A549 treated with AZD9567 at 1 μM for 4 hours (cell line): ENCODE data around the gene PITPNC1. TPM values are rescaled to one million over a fixed set of nuclear protein-coding genes. Genes with fewer than 3 reads are reported as not detected.

ENCODE experiments used
- total RNA-seq: library from RNA; stranded (reverse); fragments of 200-300 nt; extraction: Qiagen RNA extraction; gene quantifications from 5 replicates; pipeline ENCODE4 v1.2.3, GENCODE V29; 2022; ENCODE audit not compliant: insufficient read depth

PITPNC1 gene
- total RNA-seq, result 9.6 to 20.8 TPM (median 19.2 TPM) in 5 replicates

DNA sequence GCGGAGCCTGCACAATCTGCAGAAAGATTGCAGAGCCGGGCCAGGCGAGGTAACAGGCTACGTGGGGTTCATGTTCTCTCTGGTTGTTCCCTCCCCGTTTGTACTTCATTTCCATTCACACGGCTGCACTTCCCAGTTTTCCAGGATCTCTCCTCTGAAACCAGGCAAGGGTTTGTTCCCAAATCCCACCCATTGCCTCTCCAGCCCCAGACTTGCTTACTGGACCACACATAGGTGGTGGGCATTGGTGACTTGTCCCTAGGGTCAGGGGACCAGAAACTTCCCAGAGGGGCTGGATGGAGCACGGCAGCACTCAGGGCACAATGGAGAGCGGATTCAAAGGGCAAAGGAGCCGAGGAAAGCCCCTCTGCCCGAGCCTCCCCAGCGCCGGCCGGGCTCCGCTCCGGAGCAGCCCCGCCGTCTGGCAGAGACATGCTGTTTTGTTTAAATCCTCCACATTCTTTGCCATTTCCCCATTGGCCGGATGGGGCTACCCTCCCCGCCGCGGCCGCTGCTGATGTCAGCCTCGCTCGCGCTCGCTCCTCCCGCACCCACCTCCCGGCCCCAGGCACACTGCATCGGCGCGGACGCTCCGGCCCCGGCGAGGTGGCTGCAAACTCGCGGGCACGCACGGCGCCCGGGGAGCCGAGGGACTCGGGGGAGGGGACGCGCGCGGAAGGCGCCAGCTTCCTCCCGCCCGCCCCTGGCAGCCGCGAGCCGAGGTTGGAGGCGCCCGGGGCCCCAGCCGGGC lies at the start of gene PITPNC1:
Gene PITPNC1, plus strand, starts transcription at position 545 of the 751 bp plus-strand sequence.

DNA sequence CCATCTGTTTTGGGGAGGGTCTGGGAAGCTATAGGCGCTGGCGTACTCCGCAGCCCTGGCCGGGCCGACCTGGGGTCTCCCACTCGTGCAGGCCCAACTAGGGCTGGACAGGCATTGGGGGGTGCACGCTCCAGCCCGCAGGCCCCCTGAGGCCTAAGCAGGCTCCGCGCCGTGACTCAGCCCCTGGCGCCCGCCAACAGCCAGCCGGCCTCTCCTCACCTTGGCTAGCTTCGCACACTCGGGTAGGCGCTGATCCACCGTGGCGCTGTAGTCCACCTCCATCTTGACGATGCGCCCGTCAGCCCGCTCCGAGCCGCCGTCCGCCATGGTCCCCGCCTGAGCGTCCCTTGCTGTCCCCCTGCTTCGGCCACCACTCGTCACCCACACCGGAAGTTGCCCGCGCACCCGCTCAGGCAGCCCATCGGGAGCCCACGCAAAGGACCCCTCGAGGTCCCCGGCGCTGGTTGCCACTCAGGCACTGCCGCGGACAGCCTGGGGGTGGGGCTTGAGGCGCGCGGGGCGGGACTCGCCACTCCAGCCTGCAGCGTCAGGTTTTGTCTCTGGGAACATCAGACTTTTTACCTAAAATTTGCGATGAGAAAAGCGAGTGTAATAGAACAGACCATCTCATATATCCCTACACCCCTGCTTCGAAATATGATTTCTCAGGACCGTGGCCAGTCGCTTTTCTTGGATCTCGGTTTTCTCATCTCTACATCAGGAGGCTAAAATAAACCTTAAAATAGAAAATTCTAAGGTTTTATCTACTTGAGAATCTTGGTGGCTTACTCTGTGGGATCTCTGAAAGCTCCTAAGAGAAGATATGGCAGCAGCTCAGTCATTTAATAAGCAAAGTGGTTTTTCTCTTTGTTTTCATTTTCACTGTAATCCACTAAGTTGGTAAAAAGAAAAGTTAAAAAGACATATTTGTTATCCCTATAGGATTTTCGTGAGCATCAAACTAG lies 10.6 kb upstream of the PITPNC1 start, which contains the start of gene PSMD12:
Gene PSMD12, minus strand, starts transcription at position 385 of the 965 bp plus-strand sequence. Its CDS starts 58 bp downstream, at position 327.

DNA sequence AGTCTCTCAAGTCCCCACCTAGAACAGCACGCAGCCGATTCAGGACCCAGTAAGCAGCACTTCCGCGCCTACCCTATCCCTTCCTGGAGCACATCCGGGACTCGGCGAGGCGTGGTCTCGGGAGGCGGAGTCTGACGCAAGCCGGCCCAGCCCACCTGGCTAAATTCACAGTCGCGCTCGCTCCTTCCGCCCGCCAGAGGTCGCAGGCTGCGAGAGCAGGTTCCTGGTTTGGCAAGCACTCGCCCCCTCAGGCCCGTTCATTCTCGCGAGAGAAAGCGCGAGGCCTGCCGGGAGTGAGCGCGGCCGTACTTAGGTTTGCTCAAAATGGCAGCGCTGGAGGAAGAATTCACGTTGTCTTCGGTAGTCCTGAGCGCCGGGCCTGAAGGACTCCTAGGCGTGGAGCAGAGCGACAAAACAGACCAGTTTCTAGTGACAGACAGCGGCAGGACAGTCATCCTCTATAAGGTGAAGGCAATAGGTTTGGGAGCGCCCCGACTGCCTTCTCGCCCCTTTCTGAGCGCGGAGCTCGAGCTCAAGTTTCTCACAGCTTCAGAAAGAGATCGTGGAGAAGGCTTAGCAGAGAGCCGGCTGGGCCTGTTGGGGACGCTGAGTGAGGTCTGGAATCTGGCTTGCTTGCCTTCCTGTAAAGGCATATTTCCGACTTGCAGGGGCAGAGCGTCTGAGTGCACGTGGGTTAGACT lies 340.7 kb downstream of the PITPNC1 start, which contains the start of gene NOL11:
Gene NOL11, plus strand, starts transcription at position 313 of the 701 bp plus-strand sequence. Its CDS starts 12 bp downstream, at position 325.

Other genes starting within 250 kb of the PITPNC1 start
- 8.6 to 12.3 TPM (median 10.5 TPM) in 5 replicates for gene HELZ, start 132.1 kb upstream of the PITPNC1 start, total RNA-seq
- 95.9 to 121 TPM (median 101 TPM) in 5 replicates for gene PSMD12, start 10.7 kb upstream of the PITPNC1 start, total RNA-seq